GM19043 (cell line): ENCODE results near the gene KRTAP10-8.
"Not testable (repeated sequence)": the region's sequence is repeated elsewhere in the genome, so short reads cannot be mapped to it uniquely, and the experiment has no call there.

Source experiments
- ATAC-seq: cut with Tn5 transposase; IDR thresholded peaks from one replicate; pipeline ENCODE4 v1.9.1; 2021; ENCODE audit warnings: low read depth; ENCODE audit not compliant: unreplicated experiment

Gene KRTAP10-8

GRCh38 chr21:44579056-44579832 is 32.6 kb upstream of the KRTAP10-8 start:
- no peak for ATAC-seq

- ATAC-seq, result no peak
These were observed 32.1 kb upstream of the KRTAP10-8 start for GRCh38 chr21:44579833-44580144.

GRCh38 chr21:44580231-44580821 is 31.6 kb upstream of the KRTAP10-8 start, which contains the start of gene KRTAP10-5:
Gene KRTAP10-5, minus strand, starts transcription at chr21:44580604. Its CDS starts 26 bp downstream, at chr21:44580578.
- not testable (repeated sequence) for ATAC-seq

- no peak for ATAC-seq
These were observed 30.7 kb upstream of the KRTAP10-8 start for GRCh38 chr21:44581158-44581557.

- no peak for ATAC-seq
These were observed 29.8 kb upstream of the KRTAP10-8 start for GRCh38 chr21:44582055-44582454.

- no peak for ATAC-seq
These were observed 28.6 kb upstream of the KRTAP10-8 start for GRCh38 chr21:44583089-44583799.

- no peak for ATAC-seq
These were observed 28.1 kb upstream of the KRTAP10-8 start for GRCh38 chr21:44583800-44584147.

GRCh38 chr21:44585892-44586291 is 26.0 kb upstream of the KRTAP10-8 start:
- no peak for ATAC-seq

GRCh38 chr21:44589094-44589493 is 22.8 kb upstream of the KRTAP10-8 start:
- ATAC-seq, result no peak

- ATAC-seq, result no peak
These were observed 22.1 kb upstream of the KRTAP10-8 start for GRCh38 chr21:44589586-44590305.

GRCh38 chr21:44590311-44590721 is 21.6 kb upstream of the KRTAP10-8 start:
- no peak for ATAC-seq

GRCh38 chr21:44590897-44591800 is 20.7 kb upstream of the KRTAP10-8 start:
- ATAC-seq, result not testable (repeated sequence)

- ATAC-seq, result not testable (repeated sequence)
These were observed 20.1 kb upstream of the KRTAP10-8 start for GRCh38 chr21:44591801-44592130.

GRCh38 chr21:44592446-44593311 is 19.2 kb upstream of the KRTAP10-8 start, which contains the start of gene KRTAP10-6:
Gene KRTAP10-6, minus strand, starts transcription at chr21:44592505. Its CDS starts 21 bp downstream, at chr21:44592484.
- ATAC-seq, result no peak

- no peak for ATAC-seq
These were observed 18.1 kb upstream of the KRTAP10-8 start for GRCh38 chr21:44593598-44594405.

GRCh38 chr21:44594406-44594916 is 17.4 kb upstream of the KRTAP10-8 start:
- no peak for ATAC-seq

- no peak for ATAC-seq
These were observed 16.4 kb upstream of the KRTAP10-8 start for GRCh38 chr21:44595524-44595923.
